Suprapubic skin (tissue), 4 donors: Measurements from ENCODE around the gene SUSD6. TPM values are rescaled to one million over a fixed set of nuclear protein-coding genes. Genes with fewer than 3 reads are reported as not detected.

Experiments used
- DNase-seq, 2 donors: peaks; one replicate each; pipeline ENCODE4 v3.0.0-alpha.2; 2019; ENCODE audit warnings: low spot score in 2 of 2
- H3K27ac ChIP-seq: fragments of 200-600 bp; sonication (generic); one replicate; pipeline ENCODE4 v1.5.1; 2019
- H3K27me3 ChIP-seq: fragments of 200-600 bp; sonication (generic); one replicate; pipeline ENCODE4 v1.5.1; 2019
- H3K36me3 ChIP-seq: fragments of 200-600 bp; sonication (generic); one replicate; pipeline ENCODE4 v1.5.1; 2019
- H3K4me1 ChIP-seq: fragments of 200-600 bp; sonication (generic); one replicate; pipeline ENCODE4 v1.5.1; 2019
- H3K4me3 ChIP-seq: fragments of 200-600 bp; sonication (generic); one replicate; pipeline ENCODE4 v1.5.1; 2019; ENCODE audit warnings: mild to moderate bottlenecking
- H3K9me3 ChIP-seq: fragments of 200-600 bp; sonication (generic); one replicate; pipeline ENCODE4 v1.5.1; 2019
- EP300 ChIP-seq: sonication (generic); formaldehyde crosslinking; IDR thresholded peaks from one replicate; pipeline ENCODE4 v1.6.1; 2017; ENCODE audit warnings: antibody characterized with exemption
- POLR2A ChIP-seq, 2 donors: fragments of 450-650 bp; IDR thresholded peaks; one replicate each; pipeline ENCODE4 v1.6.1; 2017; ENCODE audit warnings: antibody characterized with exemption in 2 of 2, mild to moderate bottlenecking in 2 of 2, moderate library complexity in 2 of 2
- POLR2AphosphoS5 ChIP-seq, 3 donors: sonication (generic); formaldehyde crosslinking; IDR thresholded peaks; one replicate each; pipeline ENCODE4 v1.6.1; 2017; ENCODE audit warnings: antibody characterized with exemption in 3 of 3
- WGBS: methylation state at CpG from one replicate; pipeline ENCODE4 v1.1.5; 2018; 5-methylcytosine and 5-hydroxymethylcytosine counted together
- total RNA-seq, 4 donors: library from RNA; depleted of rRNA; stranded (reverse); fragments of >200 nt; gene quantifications; one replicate each; pipeline ENCODE4 v1.1.0, GENCODE V29; 2016
- TF ChIP-seq, protein P1 (sequence below), 2 donors: fragments of 200-600 bp in 1 of 2; fragments of 450-650 bp in 1 of 2; sonication (generic) in 1 of 2; IDR thresholded peaks; one replicate each; pipeline ENCODE4 v1.5.1; 2016 to 2019; ENCODE audit warnings: antibody characterized with exemption in 2 of 2, mild to moderate bottlenecking in 1 of 2, moderate library complexity in 1 of 2

The SUSD6 gene, protein sequence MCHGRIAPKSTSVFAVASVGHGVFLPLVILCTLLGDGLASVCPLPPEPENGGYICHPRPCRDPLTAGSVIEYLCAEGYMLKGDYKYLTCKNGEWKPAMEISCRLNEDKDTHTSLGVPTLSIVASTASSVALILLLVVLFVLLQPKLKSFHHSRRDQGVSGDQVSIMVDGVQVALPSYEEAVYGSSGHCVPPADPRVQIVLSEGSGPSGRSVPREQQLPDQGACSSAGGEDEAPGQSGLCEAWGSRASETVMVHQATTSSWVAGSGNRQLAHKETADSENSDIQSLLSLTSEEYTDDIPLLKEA
- 10 to 100 TPM; 45.1 to 60.4 (median 56.7) TPM for total RNA-seq

DNA sequence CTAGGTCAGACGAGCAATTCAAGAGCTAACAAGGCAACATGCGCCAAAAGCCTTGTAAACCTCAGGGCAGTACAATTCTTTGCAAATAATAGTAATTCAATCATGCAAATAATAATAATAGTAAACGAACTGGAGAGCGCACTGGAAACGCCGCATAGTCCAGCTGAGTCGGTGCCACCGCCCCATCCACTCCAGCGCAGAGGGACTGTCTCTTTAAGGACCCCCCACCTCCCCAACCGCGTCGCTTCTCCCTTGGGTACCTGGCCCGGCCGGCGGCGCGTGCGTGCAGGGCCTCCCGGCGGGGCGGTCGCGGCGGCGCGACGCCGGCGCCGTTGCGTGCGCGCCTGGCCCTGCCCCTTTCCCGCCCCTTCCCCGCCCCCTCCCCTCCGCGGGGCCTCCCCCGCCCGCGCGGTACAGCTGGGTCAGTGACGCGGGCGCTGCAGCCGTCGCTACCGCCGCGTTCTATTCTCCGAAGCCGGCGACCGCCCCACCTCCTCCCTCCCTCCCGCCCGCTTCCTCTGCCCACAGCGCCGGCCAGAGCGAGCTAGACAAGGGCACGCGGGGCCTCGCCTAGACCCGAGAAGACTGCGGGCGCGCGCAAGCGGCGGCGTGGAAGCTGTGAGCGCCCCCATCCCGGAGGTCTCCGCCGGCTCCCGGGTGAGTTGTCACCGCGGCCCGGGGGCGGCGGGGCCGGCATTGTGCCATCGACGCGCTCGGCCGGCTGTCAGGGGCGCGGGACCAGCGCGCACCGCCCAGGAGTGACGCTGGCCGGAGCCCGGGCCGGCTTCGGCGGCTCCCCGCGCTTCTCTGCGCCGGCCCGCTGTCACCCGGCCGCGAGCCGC, at the start of gene SUSD6:
Gene SUSD6 (plus strand): TSS at position 425 of the 842 bp plus-strand sequence. CDS start 46,997 bp downstream, outside the sequence.
- DNase-seq, result peak; percentile 94 to 95
- H3K27ac ChIP-seq, result peak within 1 kb of the TSS; percentile 97
- no peaks in the 10 kb centered on the region for H3K36me3 ChIP-seq
- no peaks in the 10 kb centered on the region for H3K9me3 ChIP-seq
- H3K27me3 ChIP-seq, result no peaks in the 10 kb centered on the region
- peak within 1 kb of the TSS; percentile 81 for H3K4me3 ChIP-seq
- WGBS, result 0% methylated on average over 12 of the region's 105 CpGs
- H3K4me1 ChIP-seq, result peaks cover 55% of the 10 kb centered on the region
- TF ChIP-seq EP300 (no peak), POLR2AphosphoS5 (IDR thresholded peaks at IDR 0.05) (peak in 1 of 3 donors; percentile 9), POLR2A (IDR thresholded peaks at IDR 0.05) (peak in 1 of 2 donors; percentile 66)
- TF ChIP-seq, protein P1, sequence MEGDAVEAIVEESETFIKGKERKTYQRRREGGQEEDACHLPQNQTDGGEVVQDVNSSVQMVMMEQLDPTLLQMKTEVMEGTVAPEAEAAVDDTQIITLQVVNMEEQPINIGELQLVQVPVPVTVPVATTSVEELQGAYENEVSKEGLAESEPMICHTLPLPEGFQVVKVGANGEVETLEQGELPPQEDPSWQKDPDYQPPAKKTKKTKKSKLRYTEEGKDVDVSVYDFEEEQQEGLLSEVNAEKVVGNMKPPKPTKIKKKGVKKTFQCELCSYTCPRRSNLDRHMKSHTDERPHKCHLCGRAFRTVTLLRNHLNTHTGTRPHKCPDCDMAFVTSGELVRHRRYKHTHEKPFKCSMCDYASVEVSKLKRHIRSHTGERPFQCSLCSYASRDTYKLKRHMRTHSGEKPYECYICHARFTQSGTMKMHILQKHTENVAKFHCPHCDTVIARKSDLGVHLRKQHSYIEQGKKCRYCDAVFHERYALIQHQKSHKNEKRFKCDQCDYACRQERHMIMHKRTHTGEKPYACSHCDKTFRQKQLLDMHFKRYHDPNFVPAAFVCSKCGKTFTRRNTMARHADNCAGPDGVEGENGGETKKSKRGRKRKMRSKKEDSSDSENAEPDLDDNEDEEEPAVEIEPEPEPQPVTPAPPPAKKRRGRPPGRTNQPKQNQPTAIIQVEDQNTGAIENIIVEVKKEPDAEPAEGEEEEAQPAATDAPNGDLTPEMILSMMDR (IDR thresholded peaks at IDR 0.05), result no peak

DNA sequence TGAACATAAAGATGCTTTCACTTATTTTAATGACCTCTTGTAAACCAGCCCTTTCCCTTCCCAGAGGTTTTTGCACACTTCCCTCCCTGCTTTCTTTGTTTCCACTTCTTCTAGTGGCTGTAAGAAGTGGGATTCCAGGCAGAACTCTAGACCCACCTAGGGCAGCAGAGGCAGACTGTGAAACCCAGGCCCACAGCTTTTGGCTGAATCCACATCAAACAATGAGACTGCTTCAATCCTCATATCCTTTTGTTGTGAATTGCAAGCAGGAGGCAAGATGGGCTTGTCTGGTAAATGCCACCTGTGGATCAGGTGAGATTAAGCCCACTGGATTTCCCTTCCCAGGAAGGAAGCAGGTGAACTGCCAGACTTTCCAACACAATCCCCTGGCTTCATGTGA, 49.5 kb upstream of the SUSD6 start:
- no peaks in the 10 kb centered on the region for H3K4me1 ChIP-seq
- no peak overlapping the region for H3K4me3 ChIP-seq
- no peak for TF ChIP-seq POLR2AphosphoS5 (IDR thresholded peaks at IDR 0.05)
- no peak for TF ChIP-seq POLR2A (IDR thresholded peaks at IDR 0.05)
- TF ChIP-seq EP300, result no peak
- TF ChIP-seq, protein P1 (IDR thresholded peaks at IDR 0.05), result no peak
- H3K27ac ChIP-seq, result no peak overlapping the region
- H3K36me3 ChIP-seq, result no peaks in the 10 kb centered on the region
- H3K27me3 ChIP-seq, result peaks cover 41% of the 10 kb centered on the region
- H3K9me3 ChIP-seq, result no peaks in the 10 kb centered on the region
- DNase-seq, result no peak

DNA sequence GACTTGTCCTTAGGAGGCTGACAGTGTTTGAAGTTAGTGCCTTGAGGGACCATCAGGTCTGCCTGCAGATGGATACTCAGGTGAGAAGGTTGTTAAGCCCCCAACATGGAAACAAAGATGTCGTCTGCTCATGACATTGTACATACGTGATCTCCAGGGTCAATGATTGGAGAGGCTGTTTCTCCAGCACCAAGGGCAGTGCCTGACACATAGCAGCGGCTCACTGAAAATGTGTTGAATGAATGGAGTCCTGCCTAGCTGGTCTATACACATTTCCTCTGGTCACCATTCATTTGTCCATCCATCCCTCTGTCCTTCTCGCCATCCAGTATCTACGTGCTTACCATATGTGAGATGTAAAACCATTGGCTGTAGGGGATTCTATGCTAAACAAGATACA, 43.8 kb upstream of the SUSD6 start:
- Histone ChIP-seq H3K36me3 (no peaks in the 10 kb centered on the region), H3K9me3 (no peaks in the 10 kb centered on the region), H3K27ac (no peak overlapping the region), H3K4me1 (peaks cover 13% of the 10 kb centered on the region), H3K27me3 (peaks cover 75% of the 10 kb centered on the region), H3K4me3 (no peak overlapping the region)
- DNase-seq, result no peak
- TF ChIP-seq POLR2AphosphoS5 (IDR thresholded peaks at IDR 0.05) (no peak), POLR2A (IDR thresholded peaks at IDR 0.05) (no peak), EP300 (no peak)
- TF ChIP-seq, protein P1 (IDR thresholded peaks at IDR 0.05), result no peak
- WGBS, result 91% methylated on average over 5 of the region's 5 CpGs

DNA sequence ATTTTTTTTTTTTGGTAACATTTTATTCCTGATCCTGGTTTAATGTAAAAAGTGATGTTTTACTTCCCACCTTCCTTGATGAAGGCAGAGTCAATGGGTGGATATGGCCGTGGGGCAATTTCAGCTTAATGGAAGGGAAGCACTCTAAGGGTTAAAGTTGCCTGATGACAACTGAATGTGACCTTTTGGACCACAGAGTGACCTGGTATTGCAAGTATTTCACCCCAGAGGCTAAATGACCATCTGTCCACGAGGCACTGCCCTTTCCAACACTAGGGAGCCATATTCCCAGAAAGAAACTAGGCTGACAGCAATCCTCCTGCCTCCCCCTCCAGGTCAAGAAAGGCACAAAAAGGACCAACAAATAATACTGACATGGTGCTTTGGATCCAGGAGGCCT, 41.5 kb upstream of the SUSD6 start:
- WGBS, result 49% methylated on average over 2 of the region's 2 CpGs
- Histone ChIP-seq H3K4me3 (no peak overlapping the region), H3K27me3 (peaks cover 90% of the 10 kb centered on the region), H3K27ac (no peak overlapping the region), H3K4me1 (peaks cover 34% of the 10 kb centered on the region), H3K9me3 (no peaks in the 10 kb centered on the region), H3K36me3 (no peaks in the 10 kb centered on the region)
- DNase-seq, result no peak
- TF ChIP-seq, protein P1 (IDR thresholded peaks at IDR 0.05), result no peak
- TF ChIP-seq POLR2AphosphoS5 (IDR thresholded peaks at IDR 0.05) (no peak), EP300 (no peak), POLR2A (IDR thresholded peaks at IDR 0.05) (no peak)

DNA sequence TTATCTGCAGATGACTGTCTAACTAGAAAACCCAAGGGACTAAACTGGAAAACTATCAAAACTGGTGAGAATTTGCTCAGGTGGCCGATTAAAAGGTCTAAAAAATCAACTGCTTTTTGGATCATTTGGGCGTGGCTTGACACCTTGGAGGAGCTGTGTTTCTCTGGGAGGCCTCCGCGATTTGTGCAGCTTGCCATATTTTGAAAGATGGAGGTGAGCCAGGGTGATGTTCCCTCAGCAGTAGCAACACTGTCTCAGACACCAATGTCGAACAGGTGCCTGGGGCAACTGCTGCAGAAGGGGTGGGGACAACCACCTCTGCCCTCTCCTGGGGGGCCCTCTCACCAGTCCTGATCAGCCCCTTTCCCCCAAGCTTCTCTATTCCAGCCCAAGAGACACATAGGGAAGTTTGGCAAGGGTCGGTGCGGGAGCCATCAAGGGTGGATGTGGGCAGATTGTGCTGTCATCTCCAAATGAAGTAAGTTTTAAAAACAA, 40.5 kb upstream of the SUSD6 start:
- Histone ChIP-seq H3K4me1 (peaks cover 34% of the 10 kb centered on the region), H3K4me3 (no peak overlapping the region), H3K27me3 (peaks cover 90% of the 10 kb centered on the region), H3K36me3 (no peaks in the 10 kb centered on the region), H3K9me3 (no peaks in the 10 kb centered on the region), H3K27ac (no peak overlapping the region)
- no peak for TF ChIP-seq POLR2AphosphoS5 (IDR thresholded peaks at IDR 0.05)
- TF ChIP-seq, protein P1 (IDR thresholded peaks at IDR 0.05), result no peak
- no peak for TF ChIP-seq POLR2A (IDR thresholded peaks at IDR 0.05)
- no peak for DNase-seq
- WGBS, result 76% methylated on average over 7 of the region's 7 CpGs
